ENCODE data around the gene PRR19. TPM values are rescaled to one million over a fixed set of nuclear protein-coding genes. Genes with fewer than 3 reads are reported as not detected.

Gene PRR19
- total and polyA plus RNA-seq, 8 donors = 0.68 to 0.98 TPM; not detected in 6

- WGBS, 5 donors = 19 to 29% (median 21%) methylated on average over 10 of the region's 10 CpGs
- TF ChIP-seq EP300 (IDR thresholded peaks at IDR 0.05) (no peak), POLR2AphosphoS5 (IDR thresholded peaks at IDR 0.05) (no peak), CTCF (IDR thresholded peaks at IDR 0.05) (no peak), POLR2A (IDR thresholded peaks at IDR 0.05) (no peak)
- Histone ChIP-seq H3K36me3 (peaks cover 29 to 33% (median 31%) of the 10 kb centered on the region in 4 donors), H3K27ac (peak overlapping the region; percentile 84 to 99 (median 97)), H3K4me1 (peaks cover 23 to 53% (median 42%) of the 10 kb centered on the region in 4 donors), H3K27me3 (no peaks in the 10 kb centered on the region), H3K9me3 (no peaks in the 10 kb centered on the region), H3K4me3 (peak overlapping the region; percentile 61 to 73 (median 62))
- intact Hi-C loops (cut with DNase I; ENCODE audit: low total_unique reads) = no loop called here
- peak in 1 of 2 donors; percentile 50 for DNase-seq
Observed at GRCh38 chr19:42269478-42270345, 32.2 kb upstream of the PRR19 start.

DNA sequence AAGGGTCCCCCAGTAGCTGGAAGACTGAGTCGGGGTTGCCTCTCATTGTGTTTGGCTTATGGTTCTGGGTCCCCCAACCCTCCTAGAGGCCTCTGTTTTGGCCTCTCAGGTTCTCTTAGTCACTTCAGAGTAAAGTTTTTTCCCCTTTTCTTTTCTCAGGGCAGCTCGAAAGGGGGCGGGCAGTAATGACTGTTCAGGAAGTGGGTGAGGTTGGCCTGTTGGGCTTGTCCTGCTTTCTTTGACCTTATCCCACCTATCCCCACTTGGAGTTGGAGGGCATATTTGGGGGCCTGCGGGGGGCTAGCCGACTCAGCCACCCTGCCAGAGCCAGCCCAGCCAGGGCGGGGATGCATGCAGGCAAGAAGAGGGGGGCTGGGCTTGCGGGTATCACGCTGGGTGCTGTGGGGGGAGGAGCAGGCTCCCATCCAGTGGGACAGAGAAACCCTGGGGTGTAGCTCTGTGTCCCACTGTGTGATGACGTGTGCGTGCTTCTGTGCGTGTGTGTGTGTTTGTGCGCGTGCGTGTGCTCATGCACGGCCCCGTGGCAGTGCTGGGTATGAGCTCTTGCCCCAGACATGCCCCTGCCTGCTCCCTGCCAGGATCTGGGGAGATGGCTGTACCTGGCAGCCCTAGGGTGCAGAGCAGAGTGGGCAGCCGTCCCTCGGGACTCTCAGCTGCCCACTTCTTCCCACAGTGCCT, 31.4 kb upstream of the PRR19 start:
- peak; percentile 63 to 81 for DNase-seq
- Histone ChIP-seq H3K36me3 (peaks cover 30 to 41% (median 38%) of the 10 kb centered on the region in 4 donors), H3K27me3 (no peaks in the 10 kb centered on the region), H3K4me1 (peaks cover 23 to 60% (median 49%) of the 10 kb centered on the region in 4 donors), H3K9me3 (no peaks in the 10 kb centered on the region), H3K4me3 (peak overlapping the region; percentile 61 to 73 (median 62)), H3K27ac (peak overlapping the region; percentile 84 to 99 (median 97))
- intact Hi-C loops (cut with DNase I; ENCODE audit: low total_unique reads) = no loop called here
- TF ChIP-seq EP300 (IDR thresholded peaks at IDR 0.05) (no peak), POLR2A (IDR thresholded peaks at IDR 0.05) (no peak), CTCF (IDR thresholded peaks at IDR 0.05) (no peak), POLR2AphosphoS5 (IDR thresholded peaks at IDR 0.05) (peak in 1 of 3 donors; percentile 35)
- 5 to 13% (median 8%) methylated on average over 16 to 18 of the region's 18 CpGs for WGBS, 5 donors

DNA sequence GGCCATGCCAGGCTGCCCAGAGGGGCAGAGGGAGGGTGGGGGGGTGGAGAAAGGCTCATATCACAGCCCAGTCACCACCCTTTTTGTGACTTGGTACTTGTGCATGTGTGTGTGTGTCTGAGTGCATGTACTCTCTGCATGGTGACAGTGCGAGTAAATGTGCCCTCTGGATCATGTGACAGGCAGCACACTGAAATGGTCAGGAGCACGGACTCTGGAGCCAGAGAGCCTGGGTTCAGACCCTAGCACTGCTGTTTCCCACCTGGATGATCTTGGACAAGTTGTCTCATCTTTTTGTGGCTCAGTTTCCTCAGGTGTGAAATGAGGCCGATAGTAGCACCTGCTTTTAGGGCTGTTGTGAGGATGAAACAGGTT, 30.9 kb upstream of the PRR19 start:
- peak overlapping the region; percentile 61 to 73 (median 62) for H3K4me3 ChIP-seq
- H3K9me3 ChIP-seq = no peaks in the 10 kb centered on the region
- no peaks in the 10 kb centered on the region for H3K27me3 ChIP-seq
- peaks cover 27 to 66% (median 55%) of the 10 kb centered on the region in 4 donors for H3K4me1 ChIP-seq
- intact Hi-C loops (cut with DNase I; ENCODE audit: low total_unique reads) = no loop called here
- TF ChIP-seq CTCF (IDR thresholded peaks at IDR 0.05) = no peak
- peaks cover 30 to 47% (median 38%) of the 10 kb centered on the region in 4 donors for H3K36me3 ChIP-seq
- peak overlapping the region; percentile 84 to 99 (median 97) for H3K27ac ChIP-seq
- DNase-seq = no peak
- 31 to 58% (median 37%) methylated on average over 3 of the region's 3 CpGs for WGBS, 5 donors

- H3K4me1 ChIP-seq = peaks cover 37 to 76% (median 64%) of the 10 kb centered on the region in 4 donors
- peaks cover 30 to 47% (median 44%) of the 10 kb centered on the region in 4 donors for H3K36me3 ChIP-seq
- H3K4me3 ChIP-seq = no peak overlapping the region
- TF ChIP-seq EP300 (IDR thresholded peaks at IDR 0.05) (no peak), CTCF (IDR thresholded peaks at IDR 0.05) (no peak), POLR2AphosphoS5 (IDR thresholded peaks at IDR 0.05) (no peak), POLR2A (IDR thresholded peaks at IDR 0.05) (no peak)
- H3K27me3 ChIP-seq = no peaks in the 10 kb centered on the region
- 89 to 94% (median 89%) methylated on average over 20 to 35 of the region's 35 CpGs for WGBS, 5 donors
- no peaks in the 10 kb centered on the region for H3K9me3 ChIP-seq
- peak overlapping the region in 2 of 5 donors; percentile 97 to 99 for H3K27ac ChIP-seq
- intact Hi-C loops (cut with DNase I; ENCODE audit: low total_unique reads) = no loop called here
- DNase-seq = no peak
Observed at GRCh38 chr19:42271861-42272534, 29.9 kb upstream of the PRR19 start.

Measured in stomach (tissue), 9 donors.